ENCODE data around the gene ZFY.

GRCh38 chrY:2979283-2979682 lies 44.1 kb downstream of the ZFY start:
- TF ChIP-seq CTCF (IDR thresholded peaks at IDR 0.05) (no peak), POLR2AphosphoS5 (IDR thresholded peaks at IDR 0.05) (no peak), POLR2A (IDR thresholded peaks at IDR 0.05) (no peak)

Data from stomach (tissue), 4 donors.